Vagina (tissue), 2 donors: ENCODE measurements around the gene DDC. TPM values are rescaled to one million over a fixed set of nuclear protein-coding genes. Genes with fewer than 3 reads are reported as not detected.

Experiments
- DNase-seq, 2 donors: peaks; one replicate each; pipeline ENCODE4 v3.0.0-alpha.2; 2017; ENCODE audit errors: extremely low spot score in 2 of 2
- H3K27ac ChIP-seq: fragments of 200-600 bp; sonication (generic); one replicate; pipeline ENCODE4 v1.5.1; 2019
- H3K27me3 ChIP-seq: fragments of 200-600 bp; sonication (generic); one replicate; pipeline ENCODE4 v1.5.1; 2019
- H3K36me3 ChIP-seq, 2 donors: fragments of 200-600 bp; sonication (generic); one replicate each; pipeline ENCODE4 v1.5.1; 2017 to 2019
- H3K4me1 ChIP-seq: fragments of 200-600 bp; sonication (generic); one replicate; pipeline ENCODE4 v1.5.1; 2019
- H3K4me3 ChIP-seq, 2 donors: fragments of 200-600 bp; sonication (generic); 1 replicate in 1 of 2; 2 replicates in 1 of 2; pipeline ENCODE4 v1.5.1; 2016 to 2019
- H3K9me3 ChIP-seq: fragments of 200-600 bp; sonication (generic); one replicate; pipeline ENCODE4 v1.5.1; 2019
- CTCF ChIP-seq, 3 experiments: fragments of 450-650 bp in 2 of 3; fragments of 200-600 bp in 1 of 3; sonication (generic) in 1 of 3; IDR thresholded peaks; one replicate each; pipeline ENCODE4 v1.5.1; 2017 to 2019; ENCODE audit warnings: antibody characterized with exemption in 3 of 3, mild to moderate bottlenecking in 2 of 3, moderate library complexity in 2 of 3
- POLR2A ChIP-seq, 2 donors: fragments of 450-650 bp; IDR thresholded peaks; one replicate each; pipeline ENCODE4 v1.6.1; 2017; ENCODE audit warnings: antibody characterized with exemption in 2 of 2, mild to moderate bottlenecking in 2 of 2, moderate library complexity in 2 of 2
- POLR2AphosphoS5 ChIP-seq, 2 donors: sonication (generic); formaldehyde crosslinking; IDR thresholded peaks; one replicate each; pipeline ENCODE4 v1.9.0; 2017; ENCODE audit warnings: antibody characterized with exemption in 2 of 2, mild to moderate bottlenecking in 2 of 2, low read depth in 1 of 2; ENCODE audit not compliant: insufficient read depth in 1 of 2
- intact Hi-C: fragments of 100-400 bp; cut with DNase I; formaldehyde crosslinking; loops from one replicate; pipeline ENCODE4 v1.15.1; 2023
- total RNA-seq: library from RNA; depleted of rRNA; stranded (reverse); fragments of >200 nt; gene quantifications from one replicate; pipeline ENCODE4 v1.2.3, GENCODE V29; 2016

The DDC gene
- total RNA-seq, 1 donor from 2014 or later: 1.7 TPM

GRCh38 chr7:50497968-50498367 lies 67.2 kb downstream of the DDC start:
- intact Hi-C loops: no loop called here
- H3K27ac ChIP-seq: no peak overlapping the region
- H3K4me3 ChIP-seq: no peak overlapping the region
- H3K4me1 ChIP-seq: peaks cover 29% of the 10 kb centered on the region
- H3K36me3 ChIP-seq: no peaks in the 10 kb centered on the region
- no peaks in the 10 kb centered on the region for H3K9me3 ChIP-seq
- no peak for DNase-seq
- TF ChIP-seq CTCF (IDR thresholded peaks at IDR 0.05) (no peak), POLR2AphosphoS5 (IDR thresholded peaks at IDR 0.05; ENCODE audit: insufficient read depth in 1 of 2, low read depth in 1 of 2) (no peak), POLR2A (IDR thresholded peaks at IDR 0.05) (no peak)
- H3K27me3 ChIP-seq: no peaks in the 10 kb centered on the region

- Histone ChIP-seq H3K4me1 (peaks cover 25% of the 10 kb centered on the region), H3K9me3 (no peaks in the 10 kb centered on the region), H3K36me3 (no peaks in the 10 kb centered on the region), H3K4me3 (no peak overlapping the region), H3K27me3 (no peaks in the 10 kb centered on the region), H3K27ac (no peak overlapping the region)
- TF ChIP-seq POLR2A (IDR thresholded peaks at IDR 0.05) (no peak), CTCF (IDR thresholded peaks at IDR 0.05) (no peak), POLR2AphosphoS5 (IDR thresholded peaks at IDR 0.05; ENCODE audit: insufficient read depth in 1 of 2, low read depth in 1 of 2) (no peak)
- no peak for DNase-seq
- intact Hi-C loops: no loop called here
Observed at GRCh38 chr7:50497068-50497642, 68.0 kb downstream of the DDC start.

- intact Hi-C loops: no loop called here
- Histone ChIP-seq H3K27ac (no peak overlapping the region), H3K36me3 (no peaks in the 10 kb centered on the region), H3K9me3 (no peaks in the 10 kb centered on the region), H3K4me1 (peaks cover 20% of the 10 kb centered on the region), H3K4me3 (no peak overlapping the region), H3K27me3 (no peaks in the 10 kb centered on the region)
- DNase-seq: peak in 1 of 2 donors; percentile 78
- no peak for TF ChIP-seq POLR2A (IDR thresholded peaks at IDR 0.05)
- TF ChIP-seq POLR2AphosphoS5 (IDR thresholded peaks at IDR 0.05; ENCODE audit: insufficient read depth in 1 of 2, low read depth in 1 of 2): no peak
- no peak for TF ChIP-seq CTCF (IDR thresholded peaks at IDR 0.05)
Observed at GRCh38 chr7:50496569-50496968, 68.6 kb downstream of the DDC start.

- intact Hi-C loops: no loop called here
- Histone ChIP-seq H3K9me3 (no peaks in the 10 kb centered on the region), H3K27me3 (no peaks in the 10 kb centered on the region), H3K4me1 (peaks cover 11% of the 10 kb centered on the region), H3K36me3 (no peaks in the 10 kb centered on the region), H3K27ac (no peak overlapping the region), H3K4me3 (no peak overlapping the region)
- no peak for TF ChIP-seq POLR2A (IDR thresholded peaks at IDR 0.05)
- no peak for TF ChIP-seq POLR2AphosphoS5 (IDR thresholded peaks at IDR 0.05; ENCODE audit: insufficient read depth in 1 of 2, low read depth in 1 of 2)
- TF ChIP-seq CTCF (IDR thresholded peaks at IDR 0.05): no peak
- DNase-seq: no peak
Observed at GRCh38 chr7:50495746-50496145, 69.5 kb downstream of the DDC start.

- no peaks in the 10 kb centered on the region for H3K36me3 ChIP-seq
- H3K9me3 ChIP-seq: no peaks in the 10 kb centered on the region
- intact Hi-C loops: no loop called here
- TF ChIP-seq CTCF (IDR thresholded peaks at IDR 0.05) (no peak), POLR2AphosphoS5 (IDR thresholded peaks at IDR 0.05; ENCODE audit: insufficient read depth in 1 of 2, low read depth in 1 of 2) (no peak), POLR2A (IDR thresholded peaks at IDR 0.05) (no peak)
- no peaks in the 10 kb centered on the region for H3K27me3 ChIP-seq
- no peak overlapping the region for H3K4me3 ChIP-seq
- peaks cover 11% of the 10 kb centered on the region for H3K4me1 ChIP-seq
- peak in 1 of 2 donors; percentile 56 for DNase-seq
- H3K27ac ChIP-seq: no peak overlapping the region
Observed at GRCh38 chr7:50492770-50493519, 72.3 kb downstream of the DDC start.
